ENCODE results near the gene CFAP20DC.

CFAP20DC gene

DNA sequence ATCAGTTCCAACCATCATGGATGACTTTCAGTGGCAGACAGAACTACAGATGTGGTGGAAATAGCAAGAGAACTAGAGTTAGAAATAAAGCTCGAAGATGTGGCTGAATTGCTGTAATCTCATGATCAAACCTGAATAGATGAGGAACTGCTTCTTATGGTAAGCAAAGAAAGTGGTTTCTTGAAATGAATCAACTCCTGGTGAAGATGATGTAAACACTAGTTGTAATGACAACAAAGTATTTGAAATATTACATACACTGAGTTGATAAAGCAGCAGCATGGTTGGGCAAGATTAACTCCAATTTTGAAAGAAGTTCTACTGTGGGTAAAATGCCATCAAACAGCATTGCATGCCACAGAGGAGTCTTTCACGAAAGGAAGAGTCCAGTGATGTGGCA is 251.5 kb downstream of the CFAP20DC start:
- DNase-seq, result no peak

DNA sequence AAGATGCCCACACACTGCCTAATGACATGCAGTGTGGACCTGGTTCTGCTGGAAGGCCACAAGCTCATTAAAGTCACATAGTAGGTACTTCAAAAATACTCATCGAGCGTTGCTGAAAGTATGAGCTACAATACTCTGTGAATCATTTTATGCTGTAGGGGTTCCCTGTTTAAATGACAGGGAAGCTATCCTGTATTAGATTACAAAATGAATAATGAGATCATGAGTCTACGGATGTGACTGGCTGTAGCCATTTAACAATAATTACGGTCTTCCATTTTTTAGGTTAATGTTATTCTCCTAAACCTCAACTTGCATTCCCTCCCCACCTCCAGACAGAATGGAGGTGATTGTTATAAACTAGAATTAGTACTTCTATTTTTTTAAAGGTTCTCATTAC is 255.1 kb downstream of the CFAP20DC start:
- no peak for DNase-seq

DNA sequence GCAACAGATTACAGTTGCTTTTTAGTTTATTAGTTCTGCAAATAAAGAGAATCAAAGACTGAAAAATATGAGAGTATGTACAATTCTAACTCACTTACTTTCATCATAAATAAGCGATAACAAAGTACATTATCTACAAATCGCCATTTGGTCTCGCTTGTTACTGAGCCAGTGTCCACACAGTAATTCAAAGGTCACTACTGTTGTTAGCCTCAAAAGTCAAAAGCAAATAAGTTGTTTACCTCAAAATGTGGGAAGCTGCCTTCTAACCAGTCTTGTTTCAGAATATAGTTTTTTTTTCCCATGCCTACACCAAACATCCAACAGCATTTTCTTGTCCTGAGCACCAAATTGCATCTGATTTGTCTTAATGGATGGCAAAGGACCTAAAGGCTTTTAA is 255.9 kb downstream of the CFAP20DC start:
- DNase-seq, result no peak

DNA sequence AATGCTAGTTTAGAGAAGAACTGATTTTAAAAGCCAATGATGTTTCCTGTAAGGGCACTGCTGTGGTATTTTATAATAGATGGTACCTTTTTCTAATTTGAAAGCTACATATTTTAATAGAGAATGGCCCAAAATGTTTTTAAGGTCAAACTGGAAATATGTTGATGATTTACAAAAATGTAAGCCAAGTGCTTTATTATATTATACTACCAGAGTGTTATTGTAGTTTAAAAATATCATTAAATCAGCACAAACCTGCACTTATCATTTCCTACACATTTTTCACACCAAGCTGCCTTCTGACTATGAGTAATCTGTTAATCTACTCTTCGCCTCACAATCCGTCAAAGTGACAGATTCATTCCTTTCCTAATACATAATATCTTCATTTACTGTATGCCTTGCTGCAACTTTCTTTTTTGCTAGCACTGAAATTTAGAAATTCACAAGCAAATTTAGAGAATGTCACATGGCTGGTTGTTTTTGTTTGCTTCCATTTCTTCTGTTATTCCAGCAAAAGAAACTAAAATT is 256.8 kb downstream of the CFAP20DC start:
- DNase-seq, result no peak

DNA sequence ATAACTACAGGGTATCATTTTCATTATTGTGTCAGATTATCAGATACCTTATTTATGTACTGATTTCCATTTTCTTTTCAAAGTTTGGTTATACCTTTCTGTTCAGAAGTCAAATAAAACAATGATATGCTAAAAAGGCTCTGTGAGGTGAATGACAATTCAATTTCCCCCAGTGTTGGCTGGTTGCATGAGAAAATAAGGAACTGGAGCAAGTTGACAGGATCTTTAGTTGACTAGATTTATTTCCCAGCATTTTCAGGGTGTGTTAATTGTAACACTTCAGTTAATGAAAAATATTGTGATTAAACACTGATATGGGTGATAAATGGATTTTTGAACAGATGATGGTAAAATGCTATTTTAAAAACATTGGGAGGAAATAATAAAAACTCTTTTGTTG is 260.4 kb downstream of the CFAP20DC start:
- no peak for DNase-seq

DNA sequence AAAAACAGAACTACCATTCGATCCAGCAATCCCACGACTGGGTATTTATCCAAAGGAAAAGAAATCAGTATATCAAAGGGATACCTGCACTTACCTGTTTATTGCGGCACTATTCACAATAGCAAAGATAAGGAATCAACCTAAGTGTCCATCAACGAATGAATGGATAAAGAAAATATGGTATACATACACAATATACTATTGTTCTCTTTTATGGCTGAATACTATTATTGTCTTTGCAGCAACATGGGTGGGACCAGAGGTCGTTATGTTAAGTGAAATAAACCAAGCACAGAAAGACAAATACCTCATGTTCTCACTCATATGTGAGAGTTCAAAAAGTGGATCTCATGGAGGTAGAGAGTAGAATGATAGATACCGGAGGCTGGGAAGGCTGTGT is 264.9 kb downstream of the CFAP20DC start:
- DNase-seq, result no peak

DNA sequence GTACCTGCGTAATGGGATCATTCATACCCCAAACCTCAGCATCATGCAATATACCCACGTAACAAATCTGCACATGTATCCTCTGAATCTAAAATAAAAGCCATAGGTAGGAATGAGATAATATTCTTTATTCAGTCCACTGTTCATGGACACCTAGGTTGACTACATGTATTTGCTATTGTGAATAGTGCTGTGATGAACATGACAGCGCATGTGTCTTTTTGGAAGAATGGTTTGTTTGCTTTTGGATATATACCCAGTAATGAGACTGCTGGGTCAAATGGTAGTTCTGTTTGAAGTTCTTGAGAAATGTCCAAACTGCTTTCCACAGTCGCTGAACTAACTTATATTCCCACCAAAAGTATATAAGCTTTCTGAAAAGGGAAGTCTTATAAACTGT is 265.4 kb downstream of the CFAP20DC start:
- DNase-seq, result no peak

DNA sequence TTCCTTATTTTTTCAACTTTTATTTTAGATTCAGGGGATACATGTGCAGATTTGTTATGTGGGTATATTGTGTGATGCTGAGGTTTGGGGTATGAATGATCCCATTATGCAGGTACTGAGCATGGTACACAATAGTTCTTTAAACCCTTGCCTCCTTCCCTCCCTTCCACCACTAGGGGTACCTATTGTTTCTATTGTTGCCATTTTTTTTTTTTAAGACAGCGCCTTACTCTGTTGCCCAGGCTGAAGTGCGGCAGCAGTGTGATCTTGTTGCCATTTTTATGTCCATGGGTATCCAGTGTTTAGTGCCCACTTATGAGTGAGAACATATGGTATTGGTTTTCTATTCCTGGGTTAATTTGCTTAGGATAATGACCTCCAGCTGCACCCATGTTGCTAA is 266.0 kb downstream of the CFAP20DC start:
- DNase-seq, result no peak

DNA sequence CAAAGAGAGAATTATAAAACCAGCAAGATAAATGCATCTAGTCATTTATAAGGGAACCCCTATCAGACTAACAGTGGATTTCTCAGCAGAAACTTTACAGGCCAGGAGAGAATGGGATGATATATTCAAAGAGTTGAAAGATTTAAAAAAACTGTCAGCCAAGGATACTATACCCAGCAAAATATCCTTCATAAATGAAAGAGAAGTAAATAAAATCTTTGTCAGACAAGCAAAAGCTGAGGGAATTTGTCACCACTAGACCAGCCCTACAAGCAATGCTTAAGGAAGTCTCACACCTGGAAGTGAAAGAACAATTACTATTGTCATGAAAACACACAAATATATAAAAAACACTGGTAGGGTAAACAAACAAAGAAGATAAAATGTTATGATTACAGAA is 269.9 kb downstream of the CFAP20DC start:
- DNase-seq, result no peak

DNA sequence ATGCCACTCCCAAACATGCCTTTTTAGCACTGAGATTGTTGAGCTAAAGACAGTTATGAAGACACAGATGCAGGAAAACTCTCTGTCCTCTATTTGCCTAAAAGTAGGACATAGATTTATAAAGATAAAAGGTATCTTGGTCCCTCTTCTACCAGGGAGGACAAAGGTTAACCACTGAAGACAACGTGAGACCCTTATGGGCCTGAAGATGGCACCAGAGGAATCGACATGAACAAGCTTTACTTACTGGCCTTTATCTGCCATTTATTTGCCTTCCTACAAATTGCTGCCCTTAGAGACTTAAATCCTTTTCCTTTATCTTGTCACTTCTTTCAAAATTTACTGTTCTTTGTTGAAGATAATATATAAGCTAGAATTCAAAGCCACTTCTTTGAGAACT is 273.6 kb downstream of the CFAP20DC start:
- DNase-seq, result no peak

DNA sequence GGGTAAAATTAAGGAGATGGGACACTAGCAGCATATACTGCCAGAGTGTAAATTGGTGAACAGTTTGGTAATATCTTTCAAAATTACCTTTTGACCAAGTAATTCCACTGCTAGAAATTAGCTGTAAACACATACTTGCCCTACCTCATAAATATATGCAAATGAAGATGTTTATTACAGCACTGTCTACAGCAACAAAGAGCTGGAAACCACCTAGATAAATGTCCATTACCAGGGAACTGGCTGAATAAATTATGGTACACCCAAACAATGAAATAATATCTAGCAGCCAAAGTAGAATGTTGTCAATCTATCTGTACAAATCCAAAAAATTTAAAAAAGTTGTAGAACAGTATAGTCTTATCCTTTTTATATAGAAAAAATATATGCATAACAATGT is 277.4 kb downstream of the CFAP20DC start:
- no peak for DNase-seq

DNA sequence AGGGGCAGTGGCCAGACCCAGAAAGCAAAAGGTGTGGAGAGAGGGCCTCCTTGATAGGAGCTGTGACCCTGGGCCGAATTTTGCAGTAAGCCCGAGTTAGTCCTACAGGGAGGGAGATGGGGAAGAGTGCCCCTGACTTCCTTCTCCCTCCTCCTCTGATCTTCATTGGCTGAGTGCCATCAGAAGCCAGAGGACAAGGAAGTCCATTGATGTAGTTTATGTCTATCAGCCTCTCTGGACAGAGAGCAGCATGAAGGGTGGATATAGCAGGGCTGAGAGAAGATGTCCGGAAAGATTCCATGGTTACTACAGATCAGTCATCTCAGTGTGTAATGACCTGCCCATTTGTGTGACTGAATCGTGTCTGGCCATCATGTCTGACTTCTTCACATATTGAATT is 280.8 kb downstream of the CFAP20DC start:
- no peak for DNase-seq

DNA sequence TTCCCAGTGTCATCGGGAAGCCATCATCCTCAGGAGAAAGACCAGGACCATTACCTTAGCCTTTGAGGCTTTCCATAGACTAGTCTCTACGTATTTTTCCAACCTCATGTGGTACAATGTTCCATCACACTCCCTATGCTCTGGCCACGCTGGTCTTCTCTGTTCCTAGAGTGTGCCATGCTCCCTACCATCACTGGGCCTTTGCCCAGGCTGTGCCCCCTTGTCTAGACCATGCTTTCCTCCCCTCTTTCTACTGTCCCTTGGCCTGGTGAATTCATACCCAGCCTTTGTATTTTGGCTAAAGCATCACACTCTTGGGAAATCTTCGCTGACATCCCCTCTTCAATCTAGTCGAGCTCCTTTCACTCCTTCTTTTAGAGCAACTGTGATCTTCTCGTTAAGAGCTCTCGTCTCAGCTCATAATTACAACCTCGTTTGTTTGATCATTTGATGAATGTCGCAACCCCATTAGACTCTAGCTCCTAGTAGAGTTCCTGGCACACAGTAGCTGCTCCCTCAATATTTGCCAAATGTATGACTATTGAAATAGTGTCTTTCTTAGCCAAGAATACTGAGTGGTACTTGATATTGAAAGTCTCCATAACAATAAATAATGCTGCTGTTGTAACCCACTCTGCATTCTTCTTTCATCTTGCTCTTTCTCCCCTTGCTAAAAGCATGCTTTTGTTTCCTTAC is 283.1 kb downstream of the CFAP20DC start:
- DNase-seq, result no peak

DNA sequence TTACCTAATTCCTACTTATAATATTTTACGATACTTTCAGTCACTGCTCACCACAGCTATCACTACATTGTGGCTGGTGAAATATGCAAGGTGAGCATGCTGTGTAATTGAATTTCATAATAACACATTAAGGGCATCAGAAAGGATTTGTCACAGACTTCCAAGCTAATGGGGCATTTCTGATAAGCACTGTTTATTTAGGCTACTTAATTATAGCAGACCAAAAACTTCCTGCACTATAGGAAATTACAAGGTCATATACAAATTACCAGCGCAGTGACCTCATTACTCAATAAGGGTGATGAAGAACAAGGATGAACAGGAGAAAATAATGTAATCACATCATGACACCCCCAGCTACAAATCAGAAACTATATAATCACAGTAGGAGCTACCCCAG is 294.7 kb downstream of the CFAP20DC start:
- DNase-seq, result no peak

DNA sequence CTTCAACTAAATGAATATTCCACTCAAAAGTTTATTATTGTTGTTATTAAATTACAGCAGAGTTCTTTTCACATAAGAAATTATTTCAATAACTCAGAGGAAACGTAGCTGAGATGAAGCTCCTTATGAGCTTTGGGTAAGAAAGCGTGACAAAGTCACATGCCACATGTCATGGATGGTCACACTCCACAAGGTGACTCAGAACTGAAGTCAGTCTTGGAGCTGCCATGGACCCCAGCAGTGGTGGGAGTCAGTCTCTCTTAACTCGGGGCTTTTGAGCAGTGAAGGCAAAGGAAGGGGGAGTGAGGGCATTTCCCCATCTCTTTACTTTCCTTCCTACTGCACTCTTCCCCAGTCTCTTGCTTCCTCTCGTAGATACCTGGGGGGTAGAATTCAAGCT is 295.8 kb downstream of the CFAP20DC start:
- no peak for DNase-seq

DNA sequence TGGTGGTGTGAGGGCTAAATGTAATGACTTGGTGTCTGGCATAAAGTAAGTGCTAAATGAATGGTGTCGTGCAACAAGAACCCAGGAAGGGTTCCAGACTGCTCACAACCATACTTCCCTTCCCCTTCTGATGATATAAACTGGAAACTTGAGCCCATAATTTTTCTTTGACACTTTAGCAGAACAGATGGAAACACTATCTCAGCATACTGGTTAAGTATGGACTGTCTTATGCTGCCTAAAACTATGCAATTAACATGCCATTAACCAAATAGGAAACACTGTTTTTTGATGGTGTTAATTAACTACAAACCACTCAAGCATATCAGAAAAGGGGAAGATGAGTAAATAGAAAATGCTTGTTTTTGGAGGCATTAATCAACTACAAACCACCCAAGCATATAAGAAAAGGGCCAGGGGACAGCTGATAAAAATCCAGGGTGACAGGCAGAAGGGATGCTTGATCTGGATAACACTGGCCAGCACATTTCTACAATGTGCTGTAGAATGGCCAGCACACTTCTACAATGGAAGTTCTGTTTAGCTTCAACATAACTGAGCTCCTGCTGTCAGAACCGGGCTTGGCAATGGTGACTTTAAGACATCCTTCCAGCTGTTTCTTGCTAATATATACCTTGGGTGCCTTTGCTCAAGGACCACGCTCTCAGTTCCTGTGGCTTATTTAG is 297.8 kb downstream of the CFAP20DC start:
- no peak for DNase-seq

DNA sequence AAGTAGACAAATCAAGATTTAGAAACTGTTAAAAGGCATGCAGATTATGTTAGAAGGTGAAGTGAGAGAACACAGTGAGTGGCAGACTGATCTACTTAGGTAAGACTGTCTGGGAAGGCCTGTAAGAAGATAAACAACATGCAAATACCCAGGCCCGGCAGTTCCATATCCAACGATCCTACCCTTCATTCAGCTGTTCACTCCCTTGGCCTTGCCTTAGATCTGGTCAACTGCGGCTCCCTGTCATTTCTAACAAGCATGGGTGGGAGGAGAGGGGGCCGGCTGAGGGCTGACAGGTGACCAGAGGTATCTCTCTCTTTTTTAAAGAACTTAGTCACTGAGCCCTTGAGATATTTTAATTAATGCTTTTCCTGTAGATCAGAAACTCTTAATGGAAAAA is 298.6 kb downstream of the CFAP20DC start:
- DNase-seq, result no peak

DNA sequence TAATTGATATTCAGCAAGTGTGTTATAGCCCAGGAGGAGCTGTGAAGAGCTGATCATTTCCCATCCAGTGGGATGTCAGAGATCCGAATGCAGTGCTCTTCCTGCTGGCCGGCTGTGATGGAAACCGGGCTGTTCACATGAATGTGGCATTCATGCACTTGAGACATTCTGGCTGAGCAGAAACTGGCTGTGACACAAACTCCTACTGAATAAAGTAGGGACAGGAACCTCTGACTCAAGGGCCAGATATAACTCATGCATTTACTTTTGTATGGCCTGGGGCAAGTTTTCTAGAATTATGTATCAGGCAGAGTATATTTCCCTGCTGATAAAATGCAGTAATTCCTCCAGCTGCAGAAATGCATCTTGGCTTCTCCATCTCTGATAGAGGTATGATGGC is 299.9 kb downstream of the CFAP20DC start:
- no peak for DNase-seq

DNA sequence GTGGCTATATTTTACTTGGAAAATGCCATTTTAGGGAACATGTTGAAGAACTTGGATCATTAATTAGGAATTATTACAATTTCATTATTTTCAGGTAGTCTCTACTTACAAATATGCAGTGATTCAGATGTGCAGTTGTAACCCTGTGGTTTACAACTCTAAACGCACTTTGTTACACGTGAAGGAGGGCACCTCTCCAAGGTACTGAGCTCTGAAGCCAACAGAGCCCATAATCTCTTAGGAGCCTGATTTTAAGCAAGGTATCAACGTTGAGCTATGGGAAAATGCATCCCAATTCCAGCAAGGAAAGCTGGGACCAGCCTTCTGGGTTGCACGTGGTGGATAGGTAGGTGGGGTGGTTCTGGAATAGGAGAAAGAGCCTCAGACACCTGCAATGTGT is 301.8 kb downstream of the CFAP20DC start:
- no peak for DNase-seq

DNA sequence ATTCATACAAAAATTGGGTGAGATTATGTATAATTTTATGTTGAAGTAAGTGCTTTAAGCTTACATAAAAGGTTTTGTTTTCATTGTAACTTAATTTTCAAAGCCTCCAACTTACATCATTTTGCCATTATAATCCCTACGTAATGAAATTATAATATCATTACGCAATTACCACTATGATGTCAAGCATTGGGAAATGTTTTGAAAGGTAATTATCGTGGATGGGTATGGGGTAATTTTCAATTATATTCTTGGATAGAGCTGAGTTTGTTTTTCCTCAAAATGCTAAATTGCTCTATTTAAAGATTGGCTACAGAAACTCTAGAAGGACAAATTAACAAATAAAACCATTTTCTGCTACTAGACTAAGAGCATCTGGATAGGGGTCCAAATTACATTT is 303.1 kb downstream of the CFAP20DC start:
- no peak for DNase-seq

DNA sequence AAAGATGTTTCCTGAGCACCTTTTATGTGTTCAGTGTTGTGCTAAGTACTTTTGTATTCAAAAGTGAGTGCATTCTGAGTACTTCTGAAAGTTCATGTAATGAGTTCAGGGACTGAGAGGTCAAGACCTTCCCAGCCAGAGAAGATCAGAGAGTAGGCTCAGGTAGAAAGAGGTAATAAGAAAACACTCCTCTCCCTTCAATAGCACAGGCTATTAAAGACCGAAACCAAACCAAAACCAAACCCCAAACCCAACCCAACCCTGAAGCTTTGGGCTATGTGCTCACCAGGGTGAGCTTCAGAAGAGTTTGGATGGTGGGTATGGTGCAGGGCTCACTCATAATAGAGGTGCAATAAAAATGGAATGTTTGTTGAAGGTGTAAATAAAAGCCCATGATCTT is 306.5 kb downstream of the CFAP20DC start:
- DNase-seq, result no peak

DNA sequence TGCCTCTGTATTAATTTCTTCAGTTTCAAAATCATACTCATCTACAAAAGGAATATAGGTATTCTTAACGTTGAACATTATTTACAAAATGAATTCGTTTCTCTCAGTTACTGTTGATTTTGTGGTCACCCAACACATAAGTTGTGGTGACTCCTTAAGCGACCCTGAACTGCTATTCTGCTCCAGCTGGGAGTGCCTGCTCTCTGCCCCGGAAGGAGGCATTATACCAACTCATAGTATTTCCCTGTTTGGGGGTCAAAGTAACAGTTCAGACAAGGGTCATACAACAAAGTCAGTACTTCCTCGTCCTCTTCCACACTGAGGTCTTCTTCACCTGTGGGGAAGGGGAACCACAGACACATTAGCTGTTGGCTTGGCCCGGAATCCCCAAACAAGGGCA is 307.6 kb downstream of the CFAP20DC start:
- no peak for DNase-seq

DNA sequence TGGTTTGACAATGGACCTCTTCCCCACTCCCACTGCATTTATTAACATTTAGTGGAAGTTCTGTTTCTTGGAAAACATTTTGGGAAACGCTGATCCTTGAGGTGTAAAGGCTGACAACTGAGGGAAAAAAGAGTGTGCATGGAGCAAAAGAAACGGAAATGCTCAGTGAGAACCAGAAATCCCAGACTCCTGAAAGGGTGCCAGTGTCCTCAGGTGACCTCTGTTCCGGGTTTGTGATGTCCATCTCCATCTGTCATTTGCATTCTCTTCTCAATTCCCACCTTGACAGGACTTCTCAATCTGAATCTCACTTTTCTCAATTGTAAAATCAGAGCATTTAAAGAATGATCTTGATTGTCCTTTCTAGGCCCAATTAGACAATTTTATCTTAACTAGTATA is 312.2 kb downstream of the CFAP20DC start:
- DNase-seq, result no peak

DNA sequence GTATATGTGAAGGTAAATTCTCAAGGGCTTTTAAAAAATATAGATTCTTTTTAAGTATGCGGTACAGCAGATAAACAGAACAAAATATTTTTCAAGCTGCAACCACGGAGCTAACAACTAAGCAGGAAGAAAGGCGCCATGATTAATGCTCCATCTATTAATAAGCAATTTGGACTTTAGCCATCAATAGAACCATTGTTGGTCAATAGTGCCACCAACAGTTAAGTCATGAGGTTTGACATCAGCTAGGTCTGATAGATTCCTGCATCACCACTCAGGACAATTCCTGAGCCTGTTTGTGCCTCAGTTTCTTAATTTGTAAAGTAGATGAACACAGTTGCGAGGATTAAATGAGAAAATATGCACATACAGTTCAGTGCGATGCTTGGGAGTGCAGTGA is 318.2 kb downstream of the CFAP20DC start:
- no peak for DNase-seq

DNA sequence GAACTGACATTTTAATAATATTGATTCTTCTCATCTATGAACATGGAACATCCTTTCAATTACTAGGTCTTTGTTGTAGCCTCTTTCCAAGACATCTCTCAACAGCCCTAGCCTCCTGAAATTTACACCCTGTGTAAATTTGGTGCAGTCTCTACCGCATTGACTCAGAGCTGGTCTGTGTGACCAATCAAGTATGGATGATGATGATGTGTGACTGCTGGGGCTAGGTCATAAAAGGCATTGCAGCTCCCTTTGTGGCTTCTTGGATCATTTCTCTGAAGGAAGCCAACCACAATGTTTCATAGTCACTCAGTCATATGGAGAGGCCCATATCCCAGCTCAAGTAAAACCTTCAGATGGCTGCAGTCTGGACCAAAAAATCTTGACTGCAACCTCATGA is 321.1 kb downstream of the CFAP20DC start:
- DNase-seq, result no peak
